Panc1 (cell line): Measurements from ENCODE around the gene ADGRV1. TPM values are rescaled to one million over a fixed set of nuclear protein-coding genes. Genes with fewer than 3 reads are reported as not detected.

Source experiments
- ATAC-seq: fragments of 200-7000 bp; cut with Tn5 transposase; 2 replicates; pipeline ENCODE4 v1.9.1; 2020; ENCODE audit warnings: mild to moderate bottlenecking, moderate library complexity
- BruUV-seq: library from RNA; stranded (reverse); fragments of 400-500 nt; replicated peaks from 2 replicates; lab custom pipeline; 2021; lab: Mats Ljungman, UMichigan
- CTCF ChIA-PET: fragments of 300-600 bp; sonication (Branson Sonifier 250); formaldehyde crosslinking; loops from one replicate; lab custom pipeline; 2022; ENCODE audit warnings: antibody characterized with exemption; lab: Charles Lee
- POLR2A ChIA-PET: fragments of 300-600 bp; sonication (Branson Sonifier 250); formaldehyde crosslinking; loops from one replicate; lab custom pipeline; 2022; ENCODE audit warnings: antibody characterized with exemption; lab: Charles Lee
- DNase-seq: peaks from one replicate; pipeline ENCODE4 v3.0.0-alpha.2; 2010; ENCODE audit warnings: low read depth, low spot score
- H3K27ac ChIP-seq: 2 replicates; pipeline ENCODE4 v1.5.1; 2011; ENCODE audit warnings: mild to moderate bottlenecking, low read length, inconsistent platforms
- H3K27me3 ChIP-seq: fragments of 200-500 bp; sonication (Bioruptor generic); 2 replicates; pipeline ENCODE4 v1.6.0; 2014; ENCODE audit warnings: low read length, inconsistent platforms; ENCODE audit not compliant: control insufficient read depth, insufficient read depth
- H3K36me3 ChIP-seq: fragments of 200-500 bp; sonication (Bioruptor generic); 2 replicates; pipeline ENCODE4 v1.5.1; 2014; ENCODE audit warnings: inconsistent platforms, mild to moderate bottlenecking, low read length, moderate library complexity; ENCODE audit not compliant: control insufficient read depth, insufficient read depth
- H3K4me1 ChIP-seq: 2 replicates; pipeline ENCODE4 v1.5.1; 2011; ENCODE audit warnings: inconsistent platforms, mild to moderate bottlenecking, low read length, moderate library complexity; ENCODE audit not compliant: control insufficient read depth, insufficient read depth
- H3K4me3 ChIP-seq, 2 experiments: 2 replicates each; pipeline ENCODE4 v1.5.1; 2011 to 2012; ENCODE audit warnings: low read depth in 2 of 2, low read length in 2 of 2, mild to moderate bottlenecking in 2 of 2, inconsistent platforms in 1 of 2, moderate library complexity in 1 of 2
- H3K9me3 ChIP-seq: fragments of 200-500 bp; sonication (Bioruptor generic); 2 replicates; pipeline ENCODE4 v1.5.1; 2014; ENCODE audit warnings: low read depth, mild to moderate bottlenecking, inconsistent platforms, low read length, moderate library complexity; ENCODE audit not compliant: control insufficient read depth, insufficient read depth
- POLR2AphosphoS5 ChIP-seq: IDR thresholded peaks from 2 replicates; pipeline ENCODE4 v1.6.1; 2012; ENCODE audit warnings: mild to moderate bottlenecking, low read depth, low read length, moderate library complexity
- SIN3A ChIP-seq: IDR thresholded peaks from 2 replicates; pipeline ENCODE4 v1.6.1; 2012; ENCODE audit warnings: low read depth, mild to moderate bottlenecking, low read length, moderate library complexity, borderline replicate concordance; ENCODE audit not compliant: insufficient read depth
- TCF7L2 ChIP-seq: IDR thresholded peaks from 2 replicates; pipeline ENCODE4 v1.6.1; 2011; ENCODE audit warnings: mild to moderate bottlenecking, low read depth, low read length, inconsistent platforms
- in situ Hi-C: cut with HindIII; loops from 2 replicates; pipeline ENCODE4 v1.10.0; 2016; ENCODE audit warnings: low sequenced_read_pairs, low pct_unique_long_range_greater_than_20kb
- intact Hi-C: fragments of 100-400 bp; cut with micrococcal nuclease; formaldehyde crosslinking; loops from one replicate; pipeline ENCODE4 v1.10.0; 2022; ENCODE audit not compliant: unreplicated experiment
- total RNA-seq: library from RNA; stranded (reverse); gene quantifications from one replicate; pipeline ENCODE4 v1.2.1, GENCODE V29; 2021; ENCODE audit not compliant: unreplicated experiment
- TF ChIP-seq, protein P1 (sequence below): fragments of 450-650 bp; IDR thresholded peaks from 2 replicates; pipeline ENCODE4 v1.5.1; 2017; ENCODE audit warnings: mild to moderate bottlenecking
- TF ChIP-seq, protein P2 (sequence below), 2 experiments: IDR thresholded peaks; 2 replicates each; pipeline ENCODE4 v1.6.1; 2011 to 2012; ENCODE audit warnings: low read depth in 2 of 2, control low read depth in 1 of 2, low read length in 1 of 2, mild to moderate bottlenecking in 1 of 2, moderate library complexity in 1 of 2; ENCODE audit not compliant: insufficient read depth in 1 of 2

Gene ADGRV1
- total RNA-seq, 1 experiment from 2014 or later = 0.49 TPM

DNA sequence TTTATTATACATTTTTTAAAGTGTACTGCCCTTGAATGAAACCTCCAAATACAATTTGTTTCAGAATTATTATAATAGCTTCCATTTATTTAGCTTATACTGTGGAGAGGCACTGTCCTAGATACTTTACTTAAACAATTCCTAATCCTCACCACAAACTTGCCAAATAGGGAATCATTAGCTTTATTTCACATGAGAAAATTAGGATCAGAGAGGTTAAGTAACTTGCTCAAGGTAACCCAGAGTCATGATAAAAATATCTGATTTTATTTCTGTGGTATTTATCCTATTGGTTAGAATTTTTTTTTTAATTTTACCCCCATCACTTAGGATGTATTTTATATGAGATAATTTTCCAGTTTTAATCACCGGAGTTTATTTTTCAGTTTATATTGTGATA lies 78.4 kb downstream of the ADGRV1 start:
- Histone ChIP-seq H3K4me3 (no peak overlapping the region), H3K27ac (no peak overlapping the region), H3K9me3 (no peaks in the 10 kb centered on the region), H3K36me3 (no peaks in the 10 kb centered on the region), H3K27me3 (peaks cover 9% of the 10 kb centered on the region; the same call in 1 of the 2 replicates), H3K4me1 (no peaks in the 10 kb centered on the region)
- TF ChIP-seq TCF7L2 = no peak
- no peak for TF ChIP-seq SIN3A
- TF ChIP-seq, protein P1, sequence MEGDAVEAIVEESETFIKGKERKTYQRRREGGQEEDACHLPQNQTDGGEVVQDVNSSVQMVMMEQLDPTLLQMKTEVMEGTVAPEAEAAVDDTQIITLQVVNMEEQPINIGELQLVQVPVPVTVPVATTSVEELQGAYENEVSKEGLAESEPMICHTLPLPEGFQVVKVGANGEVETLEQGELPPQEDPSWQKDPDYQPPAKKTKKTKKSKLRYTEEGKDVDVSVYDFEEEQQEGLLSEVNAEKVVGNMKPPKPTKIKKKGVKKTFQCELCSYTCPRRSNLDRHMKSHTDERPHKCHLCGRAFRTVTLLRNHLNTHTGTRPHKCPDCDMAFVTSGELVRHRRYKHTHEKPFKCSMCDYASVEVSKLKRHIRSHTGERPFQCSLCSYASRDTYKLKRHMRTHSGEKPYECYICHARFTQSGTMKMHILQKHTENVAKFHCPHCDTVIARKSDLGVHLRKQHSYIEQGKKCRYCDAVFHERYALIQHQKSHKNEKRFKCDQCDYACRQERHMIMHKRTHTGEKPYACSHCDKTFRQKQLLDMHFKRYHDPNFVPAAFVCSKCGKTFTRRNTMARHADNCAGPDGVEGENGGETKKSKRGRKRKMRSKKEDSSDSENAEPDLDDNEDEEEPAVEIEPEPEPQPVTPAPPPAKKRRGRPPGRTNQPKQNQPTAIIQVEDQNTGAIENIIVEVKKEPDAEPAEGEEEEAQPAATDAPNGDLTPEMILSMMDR = no peak
- TF ChIP-seq, protein P2, sequence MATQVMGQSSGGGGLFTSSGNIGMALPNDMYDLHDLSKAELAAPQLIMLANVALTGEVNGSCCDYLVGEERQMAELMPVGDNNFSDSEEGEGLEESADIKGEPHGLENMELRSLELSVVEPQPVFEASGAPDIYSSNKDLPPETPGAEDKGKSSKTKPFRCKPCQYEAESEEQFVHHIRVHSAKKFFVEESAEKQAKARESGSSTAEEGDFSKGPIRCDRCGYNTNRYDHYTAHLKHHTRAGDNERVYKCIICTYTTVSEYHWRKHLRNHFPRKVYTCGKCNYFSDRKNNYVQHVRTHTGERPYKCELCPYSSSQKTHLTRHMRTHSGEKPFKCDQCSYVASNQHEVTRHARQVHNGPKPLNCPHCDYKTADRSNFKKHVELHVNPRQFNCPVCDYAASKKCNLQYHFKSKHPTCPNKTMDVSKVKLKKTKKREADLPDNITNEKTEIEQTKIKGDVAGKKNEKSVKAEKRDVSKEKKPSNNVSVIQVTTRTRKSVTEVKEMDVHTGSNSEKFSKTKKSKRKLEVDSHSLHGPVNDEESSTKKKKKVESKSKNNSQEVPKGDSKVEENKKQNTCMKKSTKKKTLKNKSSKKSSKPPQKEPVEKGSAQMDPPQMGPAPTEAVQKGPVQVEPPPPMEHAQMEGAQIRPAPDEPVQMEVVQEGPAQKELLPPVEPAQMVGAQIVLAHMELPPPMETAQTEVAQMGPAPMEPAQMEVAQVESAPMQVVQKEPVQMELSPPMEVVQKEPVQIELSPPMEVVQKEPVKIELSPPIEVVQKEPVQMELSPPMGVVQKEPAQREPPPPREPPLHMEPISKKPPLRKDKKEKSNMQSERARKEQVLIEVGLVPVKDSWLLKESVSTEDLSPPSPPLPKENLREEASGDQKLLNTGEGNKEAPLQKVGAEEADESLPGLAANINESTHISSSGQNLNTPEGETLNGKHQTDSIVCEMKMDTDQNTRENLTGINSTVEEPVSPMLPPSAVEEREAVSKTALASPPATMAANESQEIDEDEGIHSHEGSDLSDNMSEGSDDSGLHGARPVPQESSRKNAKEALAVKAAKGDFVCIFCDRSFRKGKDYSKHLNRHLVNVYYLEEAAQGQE (IDR thresholded peaks at IDR 0.05; ENCODE audit: insufficient read depth in 1 of 2, low read depth in 2 of 2, low read length in 1 of 2) = no peak
- TF ChIP-seq POLR2AphosphoS5 = no peak
- ChIA-PET CTCF (no interaction called here), POLR2A (no interaction called here)
- in situ Hi-C loops = no loop called here
- ATAC-seq (no peak), DNase-seq (no peak)
- BruUV-seq = no TSS peak
- intact Hi-C loops = no loop called here

DNA sequence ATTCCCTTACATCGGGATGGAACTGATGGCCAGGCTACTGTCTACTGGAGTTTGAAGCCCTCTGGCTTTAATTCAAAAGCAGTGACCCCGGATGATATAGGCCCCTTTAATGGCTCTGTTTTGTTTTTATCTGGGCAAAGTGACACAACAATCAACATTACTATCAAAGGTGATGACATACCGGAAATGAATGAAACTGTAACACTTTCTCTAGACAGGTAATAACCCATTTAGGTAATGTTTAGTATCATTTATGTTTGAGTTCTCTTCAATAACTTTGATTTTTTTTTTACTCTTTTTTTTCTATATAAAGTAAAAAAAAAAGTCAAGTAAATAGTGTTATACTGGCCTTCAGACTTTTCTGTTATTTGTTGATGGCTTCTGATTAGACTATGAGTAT lies 79.1 kb downstream of the ADGRV1 start:
- ChIA-PET POLR2A (no interaction called here), CTCF (no interaction called here)
- TF ChIP-seq, protein P2 (IDR thresholded peaks at IDR 0.05; ENCODE audit: insufficient read depth in 1 of 2, low read depth in 2 of 2, low read length in 1 of 2) = no peak
- no peak for TF ChIP-seq TCF7L2
- no peak for TF ChIP-seq POLR2AphosphoS5
- TF ChIP-seq, protein P1 = no peak
- H3K36me3 ChIP-seq = no peaks in the 10 kb centered on the region
- H3K4me1 ChIP-seq = no peaks in the 10 kb centered on the region
- H3K9me3 ChIP-seq = no peaks in the 10 kb centered on the region
- H3K27ac ChIP-seq = no peak overlapping the region
- H3K4me3 ChIP-seq = no peak overlapping the region
- intact Hi-C loops = no loop called here
- ATAC-seq (no peak), DNase-seq (no peak)
- H3K27me3 ChIP-seq = peaks cover 9% of the 10 kb centered on the region; the same call in 1 of the 2 replicates
- in situ Hi-C loops = no loop called here
- BruUV-seq = no TSS peak
